ENCODE measurements around the gene MBLAC1. TPM values are rescaled to one million over a fixed set of nuclear protein-coding genes. Genes with fewer than 3 reads are reported as not detected.

The MBLAC1 gene
- total and polyA plus RNA-seq, 10 of the 15 experiments (the other 5 are each of a cell fraction or from before 2014, with no cell fraction given) = 0.24 to 3.2 (median 1.8) TPM; not detected in 1

- no peak for TF ChIP-seq CUX1 (IDR thresholded peaks at IDR 0.05; ENCODE audit: insufficient replicate concordance, low read depth, low read length)
- peak; percentile 99 for TF ChIP-seq PKNOX1 (IDR thresholded peaks at IDR 0.05)
- no peak for TF ChIP-seq ATF7 (IDR thresholded peaks at IDR 0.05; ENCODE audit: low read depth)
- peak; percentile 38 to 75 for TF ChIP-seq EGR1 (IDR thresholded peaks at IDR 0.05; ENCODE audit: borderline replicate concordance in 1 of 2, low read depth in 2 of 2, low read length in 2 of 2)
- TF ChIP-seq DPF2 (IDR thresholded peaks at IDR 0.05) = peak; percentile 97
- TF ChIP-seq CBX5 (IDR thresholded peaks at IDR 0.05; ENCODE audit: low read depth) = no peak
- TF ChIP-seq SP1 (IDR thresholded peaks at IDR 0.05; ENCODE audit: low read depth, low read length) = peak; percentile 94
- TF ChIP-seq ZNF24 (IDR thresholded peaks at IDR 0.05) = no peak
- no peak for TF ChIP-seq ZNF207 (IDR thresholded peaks at IDR 0.05; ENCODE audit: borderline replicate concordance)
- TF ChIP-seq MXI1 (IDR thresholded peaks at IDR 0.05; ENCODE audit: low read depth, low read length) = peak; percentile 80
- TF ChIP-seq RCOR1 (conservative IDR thresholded peaks at IDR 0.05; ENCODE audit: low read depth, low read length) = no peak
- peak; percentile 99 for TF ChIP-seq E2F8 (IDR thresholded peaks at IDR 0.05; ENCODE audit: low read depth, partially characterized antibody)
- peak; percentile 41 for TF ChIP-seq RUNX3 (IDR thresholded peaks at IDR 0.05; ENCODE audit: low read length)
- TF ChIP-seq ZBTB4 (CRISPR knock-in tag; IDR thresholded peaks at IDR 0.05) = no peak
- TF ChIP-seq USF1 (IDR thresholded peaks at IDR 0.05; ENCODE audit: borderline replicate concordance, extremely low read length, insufficient read depth, low read depth, low read length) = peak; percentile 99
Observed at GRCh38 chr7:100101016-100101862, 25.5 kb upstream of the MBLAC1 start, which contains the start of the genes AP4M1 and MCM7 (continued).

All from GM12878 (cell line).